ENCODE measurements around the gene OR14A16. TPM values are rescaled to one million over a fixed set of nuclear protein-coding genes. Genes with fewer than 3 reads are reported as not detected.

Gene OR14A16
- total RNA-seq = not detected in 2 replicates

DNA sequence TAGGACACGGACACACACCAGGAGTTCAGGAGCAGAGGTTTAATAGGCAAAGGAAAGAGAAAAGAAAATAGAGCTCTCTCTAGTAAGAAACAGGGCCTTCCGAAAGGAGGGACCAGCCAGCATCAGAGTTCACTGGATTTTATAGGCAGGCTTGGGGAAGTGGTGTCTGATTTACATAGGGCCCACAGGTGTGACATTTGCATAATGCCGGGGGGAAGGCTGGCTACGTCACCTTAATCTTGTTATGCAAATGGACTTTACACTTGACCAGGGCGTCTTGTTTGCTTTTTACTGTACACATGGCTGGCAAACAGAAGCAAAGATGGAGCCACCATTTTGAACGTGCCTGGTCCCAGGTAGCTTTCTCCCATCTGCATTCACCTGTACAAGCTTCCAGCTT, at the start of gene OR14A16:
TSS of gene OR14A16 (minus strand) at position 97 of the 400 bp plus-strand sequence. CDS start 8,390 bp downstream, outside the sequence.

DNA sequence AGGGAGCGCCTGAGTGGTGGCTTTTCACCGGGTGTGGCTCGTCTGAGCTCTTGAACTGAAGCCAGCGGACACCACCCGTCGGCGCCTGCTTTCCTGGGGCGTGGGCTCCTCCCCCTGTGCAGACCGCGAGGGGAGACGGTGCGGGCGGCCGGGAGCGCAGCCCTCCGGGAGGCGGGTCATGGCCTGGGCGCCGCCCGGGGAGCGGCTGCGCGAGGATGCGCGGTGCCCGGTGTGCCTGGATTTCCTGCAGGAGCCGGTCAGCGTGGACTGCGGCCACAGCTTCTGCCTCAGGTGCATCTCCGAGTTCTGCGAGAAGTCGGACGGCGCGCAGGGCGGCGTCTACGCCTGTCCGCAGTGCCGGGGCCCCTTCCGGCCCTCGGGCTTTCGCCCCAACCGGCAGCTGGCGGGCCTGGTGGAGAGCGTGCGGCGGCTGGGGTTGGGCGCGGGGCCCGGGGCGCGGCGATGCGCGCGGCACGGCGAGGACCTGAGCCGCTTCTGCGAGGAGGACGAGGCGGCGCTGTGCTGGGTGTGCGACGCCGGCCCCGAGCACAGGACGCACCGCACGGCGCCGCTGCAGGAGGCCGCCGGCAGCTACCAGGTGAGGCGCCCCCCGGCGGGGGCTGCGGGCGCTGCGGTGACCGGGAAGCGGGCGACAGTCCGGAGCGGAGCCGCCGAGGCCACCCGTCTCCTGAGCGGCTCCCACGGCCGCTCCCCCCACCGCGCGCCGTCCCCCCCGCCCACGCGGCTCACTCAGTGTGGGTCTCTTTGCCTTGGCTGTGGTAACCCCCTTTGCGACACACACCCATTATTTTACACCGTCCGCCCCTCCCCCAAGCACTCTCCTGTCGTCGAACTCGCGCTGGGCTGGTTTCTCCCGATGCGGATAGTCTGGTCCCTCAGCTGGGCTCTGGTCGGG, 33.4 kb upstream of the OR14A16 start, which contains the start of gene TRIM58:
TSS of gene TRIM58 (plus strand) at position 119 of the 916 bp plus-strand sequence. CDS start at position 179, 60 bp downstream.

GRCh38 chr1:247841796-247842195, 17.9 kb upstream of the OR14A16 start, which contains the start of gene OR11L1:
TSS of gene OR11L1 (minus strand) at chr1:247841896. CDS start at chr1:247841896, 0 bp downstream.

Other genes starting within 250 kb of the OR14A16 start
- not detected in 2 replicates for gene OR2G2, start 235.8 kb downstream of the OR14A16 start, total RNA-seq
- not detected in 2 replicates for gene OR2G3, start 218.5 kb downstream of the OR14A16 start, total RNA-seq
- gene OR13G1, start 144.4 kb downstream of the OR14A16 start, total RNA-seq = not detected in 2 replicates
- not detected in 2 replicates for gene OR6F1, start 107.5 kb downstream of the OR14A16 start, total RNA-seq
- not detected in 2 replicates for gene OR14K1, start 85.5 kb downstream of the OR14A16 start, total RNA-seq
- gene OR14A2, start 76.0 kb downstream of the OR14A16 start, total RNA-seq = not detected in 2 replicates
- gene OR1C1, start 63.6 kb downstream of the OR14A16 start, total RNA-seq = not detected in 2 replicates
- gene OR11L1, start 17.8 kb upstream of the OR14A16 start, total RNA-seq = not detected in 2 replicates
- gene TRIM58, start 33.1 kb upstream of the OR14A16 start, total RNA-seq = 0.33 and 0.34 TPM in 2 replicates
- not detected in 2 replicates for gene OR2W3, start 71.5 kb upstream of the OR14A16 start, total RNA-seq
- not detected in 2 replicates for gene OR2T8, start 96.1 kb upstream of the OR14A16 start, total RNA-seq
- gene OR2AJ1, start 100.8 kb upstream of the OR14A16 start, total RNA-seq = not detected in 2 replicates
- not detected in 2 replicates for gene OR2L8, start 124.7 kb upstream of the OR14A16 start, total RNA-seq
- not detected in 2 replicates for gene OR2AK2, start 141.1 kb upstream of the OR14A16 start, total RNA-seq
- not detected in 2 replicates for gene OR2L5, start 189.5 kb upstream of the OR14A16 start, total RNA-seq
- not detected in 2 replicates for gene OR2L2, start 206.0 kb upstream of the OR14A16 start, total RNA-seq
- gene OR2L3, start 222.7 kb upstream of the OR14A16 start, total RNA-seq = not detected in 2 replicates